ENCODE results near the gene PALM.
"Not testable (repeated sequence)": the region's sequence is repeated elsewhere in the genome, so short reads cannot be mapped to it uniquely, and the experiment has no call there.

The PALM gene

GRCh38 chr19:725461-726089 is 16.8 kb downstream of the PALM start:
- no peak for DNase-seq
- no peak for TF ChIP-seq CTCF (IDR thresholded peaks at IDR 0.05)
- no peak overlapping the region for H3K4me3 ChIP-seq
- intact Hi-C loops (cut with DNase I; ENCODE audit: low total_unique reads), result no loop called here
- H3K27ac ChIP-seq, result no peak overlapping the region
- peaks cover 0 to 2% (median 0%) of the 10 kb centered on the region in 4 donors for H3K4me1 ChIP-seq
- H3K9me3 ChIP-seq, result no peaks in the 10 kb centered on the region
- H3K27me3 ChIP-seq, result peaks cover 0 to 23% of the 10 kb centered on the region in 2 donors
- no peaks in the 10 kb centered on the region for H3K36me3 ChIP-seq

- DNase-seq, result no peak
- no peak for TF ChIP-seq CTCF (IDR thresholded peaks at IDR 0.05)
- H3K9me3 ChIP-seq, result no peaks in the 10 kb centered on the region
- H3K36me3 ChIP-seq, result peaks cover 0 to 5% (median 0%) of the 10 kb centered on the region in 3 donors
- no peak overlapping the region for H3K4me3 ChIP-seq
- peaks cover 0 to 18% of the 10 kb centered on the region in 2 donors for H3K27me3 ChIP-seq
- H3K4me1 ChIP-seq, result no peaks in the 10 kb centered on the region
- intact Hi-C loops (cut with DNase I; ENCODE audit: low total_unique reads), result no loop called here
- no peak overlapping the region for H3K27ac ChIP-seq
These were observed 18.5 kb downstream of the PALM start for GRCh38 chr19:726993-727956.

- no peaks in the 10 kb centered on the region for H3K4me1 ChIP-seq
- H3K9me3 ChIP-seq, result no peaks in the 10 kb centered on the region
- no peak for TF ChIP-seq CTCF (IDR thresholded peaks at IDR 0.05)
- no peak for DNase-seq
- peaks cover 0 to 5% (median 0%) of the 10 kb centered on the region in 3 donors for H3K36me3 ChIP-seq
- intact Hi-C loops (cut with DNase I; ENCODE audit: low total_unique reads), result no loop called here
- peaks cover 0 to 11% of the 10 kb centered on the region in 2 donors for H3K27me3 ChIP-seq
- no peak overlapping the region for H3K4me3 ChIP-seq
- H3K27ac ChIP-seq, result no peak overlapping the region
These were observed 19.3 kb downstream of the PALM start for GRCh38 chr19:728011-728410.

- H3K27me3 ChIP-seq; intact Hi-C loops (cut with DNase I; ENCODE audit: low total_unique reads); H3K9me3 ChIP-seq; H3K4me1 ChIP-seq; H3K4me3 ChIP-seq; DNase-seq; H3K27ac ChIP-seq; H3K36me3 ChIP-seq: not testable (repeated sequence)
These were observed 20.8 kb downstream of the PALM start for GRCh38 chr19:729564-729963.

GRCh38 chr19:729965-730668 is 21.4 kb downstream of the PALM start:
- no peak overlapping the region for H3K27ac ChIP-seq
- no peak for TF ChIP-seq CTCF (IDR thresholded peaks at IDR 0.05)
- intact Hi-C loops (cut with DNase I; ENCODE audit: low total_unique reads), result no loop called here
- H3K4me1 ChIP-seq, result no peaks in the 10 kb centered on the region
- no peaks in the 10 kb centered on the region for H3K9me3 ChIP-seq
- H3K36me3 ChIP-seq, result peaks cover 0 to 5% (median 0%) of the 10 kb centered on the region in 3 donors
- H3K4me3 ChIP-seq, result no peak overlapping the region
- H3K27me3 ChIP-seq, result peaks cover 0 to 3% of the 10 kb centered on the region in 2 donors
- DNase-seq, result no peak
